ENCODE measurements around the gene MTMR10.

DNA sequence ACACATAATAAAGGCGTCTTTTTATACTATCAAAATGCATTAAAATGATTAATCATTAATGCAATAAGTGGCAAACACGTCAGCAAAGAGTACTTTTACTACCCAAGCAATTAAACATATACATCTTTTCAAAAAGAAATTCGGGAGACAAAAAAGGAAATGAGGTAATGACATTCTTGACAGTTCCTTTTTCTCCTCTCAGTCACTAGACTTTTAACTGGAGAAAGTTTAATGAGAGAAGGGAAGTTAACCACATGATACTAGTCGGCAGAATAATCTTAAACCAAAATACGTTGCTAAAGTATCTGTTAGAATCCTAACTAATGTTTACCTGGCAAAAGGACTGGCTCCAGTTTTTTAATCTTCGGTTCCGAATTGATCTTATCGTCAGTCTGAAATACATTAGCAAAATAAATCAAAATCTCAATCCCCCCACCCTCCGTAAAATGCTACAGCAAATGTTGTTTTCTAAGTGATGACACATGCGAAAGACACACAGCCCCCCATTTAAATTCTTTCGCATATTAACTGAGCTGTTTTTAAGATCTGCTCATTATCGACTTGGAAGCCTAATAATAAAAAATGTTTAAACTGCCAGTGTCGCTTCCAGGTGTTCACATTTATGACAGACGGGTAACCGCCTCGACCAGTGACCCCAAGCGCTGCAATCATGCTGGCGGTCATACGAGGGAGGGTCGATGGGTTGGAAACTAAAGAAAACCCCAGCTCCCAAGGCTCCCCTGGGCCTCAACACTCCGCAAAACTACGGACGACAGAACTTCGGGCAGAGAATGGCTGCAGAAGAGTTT is 778 bp downstream of the MTMR10 start:
- TF ChIP-seq, protein P1, sequence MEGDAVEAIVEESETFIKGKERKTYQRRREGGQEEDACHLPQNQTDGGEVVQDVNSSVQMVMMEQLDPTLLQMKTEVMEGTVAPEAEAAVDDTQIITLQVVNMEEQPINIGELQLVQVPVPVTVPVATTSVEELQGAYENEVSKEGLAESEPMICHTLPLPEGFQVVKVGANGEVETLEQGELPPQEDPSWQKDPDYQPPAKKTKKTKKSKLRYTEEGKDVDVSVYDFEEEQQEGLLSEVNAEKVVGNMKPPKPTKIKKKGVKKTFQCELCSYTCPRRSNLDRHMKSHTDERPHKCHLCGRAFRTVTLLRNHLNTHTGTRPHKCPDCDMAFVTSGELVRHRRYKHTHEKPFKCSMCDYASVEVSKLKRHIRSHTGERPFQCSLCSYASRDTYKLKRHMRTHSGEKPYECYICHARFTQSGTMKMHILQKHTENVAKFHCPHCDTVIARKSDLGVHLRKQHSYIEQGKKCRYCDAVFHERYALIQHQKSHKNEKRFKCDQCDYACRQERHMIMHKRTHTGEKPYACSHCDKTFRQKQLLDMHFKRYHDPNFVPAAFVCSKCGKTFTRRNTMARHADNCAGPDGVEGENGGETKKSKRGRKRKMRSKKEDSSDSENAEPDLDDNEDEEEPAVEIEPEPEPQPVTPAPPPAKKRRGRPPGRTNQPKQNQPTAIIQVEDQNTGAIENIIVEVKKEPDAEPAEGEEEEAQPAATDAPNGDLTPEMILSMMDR (IDR thresholded peaks at IDR 0.05; ENCODE audit: poor library complexity, severe bottlenecking): no peak
- no peak for TF ChIP-seq EP300 (conservative IDR thresholded peaks at IDR 0.05; ENCODE audit: poor library complexity, severe bottlenecking)
- no peak for TF ChIP-seq SMC3 (conservative IDR thresholded peaks at IDR 0.05; ENCODE audit: poor library complexity)
- TF ChIP-seq POLR2AphosphoS5 (IDR thresholded peaks at IDR 0.05): no peak

All from neural cell (in vitro differentiated cells).